HEK293T (cell line): Measurements from ENCODE around the gene MSMB.
"Not testable (repeated sequence)": the region's sequence is repeated elsewhere in the genome, so short reads cannot be mapped to it uniquely, and the experiment has no call there.

Experiments
- FOXA1 ChIP-seq: fragments of 450-650 bp; IDR thresholded peaks from 2 replicates; pipeline ENCODE4 v1.6.1; 2016; ENCODE audit warnings: mild to moderate bottlenecking
- NFRKB ChIP-seq: fragments of 450-650 bp; IDR thresholded peaks from 2 replicates; pipeline ENCODE4 v1.6.1; 2016; ENCODE audit warnings: mild to moderate bottlenecking, moderate library complexity
- SUZ12 ChIP-seq: fragments of 450-650 bp; IDR thresholded peaks from 2 replicates; pipeline ENCODE4 v1.6.1; 2016; ENCODE audit warnings: mild to moderate bottlenecking

GRCh38 chr10:45985590-45985989, 60.5 kb downstream of the MSMB start:
- not testable (repeated sequence) for TF ChIP-seq SUZ12, FOXA1, NFRKB
